ENCODE results near the gene TIMM9.
"Not testable (repeated sequence)": the region's sequence is repeated elsewhere in the genome, so short reads cannot be mapped to it uniquely, and the experiment has no call there.

Gene TIMM9

DNA sequence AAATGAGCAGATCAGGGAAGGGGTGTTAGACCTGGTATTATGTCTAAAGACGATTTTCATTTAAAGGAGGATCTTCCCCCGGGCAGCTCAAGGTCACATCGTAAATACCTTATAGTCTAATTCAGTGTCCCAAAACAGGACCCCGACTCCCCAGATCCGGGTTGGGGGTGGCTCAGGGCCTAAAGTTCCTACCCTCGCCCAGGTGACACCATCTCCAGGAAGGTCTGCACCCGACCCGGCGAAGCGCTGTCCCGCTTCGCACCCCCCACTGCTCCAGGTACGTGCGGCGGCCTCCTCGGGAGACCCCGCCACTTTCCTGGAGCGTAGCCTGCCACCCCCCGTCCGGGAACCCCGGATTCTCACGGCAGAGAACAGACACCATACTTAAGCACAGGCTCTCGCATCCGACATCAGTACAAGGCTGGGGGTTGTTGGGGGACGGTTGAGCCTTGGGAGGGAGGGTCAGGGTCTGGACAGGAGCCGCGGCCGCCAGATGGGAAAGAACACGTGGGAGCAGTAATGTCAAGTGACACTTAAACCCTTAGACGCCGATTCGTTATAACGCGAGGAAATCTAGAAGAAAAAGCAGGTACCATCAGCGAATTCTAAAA lies 556 bp downstream of the TIMM9 start:
- DNase-seq (ENCODE audit: low read depth), result peak; percentile 71
- no peak for TF ChIP-seq CTCF (conservative IDR thresholded peaks at IDR 0.05; ENCODE audit: low read length)
- peak overlapping the region; percentile 91 for H3K4me3 ChIP-seq (ENCODE audit: low read length)

DNA sequence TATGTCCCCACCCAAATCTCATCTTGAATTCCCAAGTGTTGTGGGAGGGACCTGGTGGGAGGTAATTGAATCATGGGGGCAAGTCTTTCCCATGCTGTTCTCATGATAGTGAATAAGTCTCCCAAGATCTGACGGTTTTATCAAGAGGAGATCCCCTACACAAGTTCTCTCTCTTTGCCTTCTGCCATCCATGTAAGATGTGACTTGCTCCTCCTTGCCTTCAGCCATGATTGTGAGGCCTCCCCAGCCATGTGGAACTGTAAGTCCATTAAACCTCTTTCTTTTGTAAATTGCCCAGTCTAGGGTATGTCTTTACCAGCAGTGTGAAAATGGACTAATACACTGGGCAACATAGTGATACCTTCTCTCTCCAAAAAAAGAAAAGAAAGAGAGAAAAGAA lies 10.4 kb downstream of the TIMM9 start:
- H3K4me3 ChIP-seq (ENCODE audit: low read length); DNase-seq (ENCODE audit: low read depth): not testable (repeated sequence)

- no peak for DNase-seq (ENCODE audit: low read depth)
- H3K4me3 ChIP-seq (ENCODE audit: low read length), result no peak overlapping the region
- TF ChIP-seq CTCF (conservative IDR thresholded peaks at IDR 0.05; ENCODE audit: low read length), result no peak
Measured at GRCh38 chr14:58415636-58416547, 11.4 kb downstream of the TIMM9 start.

DNA sequence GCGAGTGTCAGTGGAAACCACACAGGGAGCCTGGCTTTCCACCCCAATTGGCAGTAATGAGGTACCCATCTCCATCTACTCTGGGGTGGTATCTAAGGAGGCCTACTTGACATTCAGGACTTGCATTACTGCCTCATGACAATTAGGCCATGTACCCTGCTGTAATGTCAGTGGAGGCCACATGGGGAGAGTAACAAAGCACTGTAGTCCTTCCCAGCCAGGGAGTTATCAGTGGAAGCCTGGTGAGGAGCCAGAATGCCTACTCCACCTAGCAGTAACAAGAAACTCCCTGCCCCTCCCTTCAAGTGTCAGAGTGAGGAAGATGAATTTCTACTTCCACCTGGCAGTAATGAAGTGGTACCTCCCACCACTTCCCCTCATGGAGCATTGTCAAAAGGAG lies 12.5 kb downstream of the TIMM9 start:
- no peak for DNase-seq (ENCODE audit: low read depth)
- no peak overlapping the region for H3K4me3 ChIP-seq (ENCODE audit: low read length)
- TF ChIP-seq CTCF (conservative IDR thresholded peaks at IDR 0.05; ENCODE audit: low read length), result no peak

- no peak overlapping the region for H3K4me3 ChIP-seq (ENCODE audit: low read length)
- no peak for DNase-seq (ENCODE audit: low read depth)
- TF ChIP-seq CTCF (conservative IDR thresholded peaks at IDR 0.05; ENCODE audit: low read length), result no peak
Measured at GRCh38 chr14:58408681-58409215, 18.6 kb downstream of the TIMM9 start.

DNA sequence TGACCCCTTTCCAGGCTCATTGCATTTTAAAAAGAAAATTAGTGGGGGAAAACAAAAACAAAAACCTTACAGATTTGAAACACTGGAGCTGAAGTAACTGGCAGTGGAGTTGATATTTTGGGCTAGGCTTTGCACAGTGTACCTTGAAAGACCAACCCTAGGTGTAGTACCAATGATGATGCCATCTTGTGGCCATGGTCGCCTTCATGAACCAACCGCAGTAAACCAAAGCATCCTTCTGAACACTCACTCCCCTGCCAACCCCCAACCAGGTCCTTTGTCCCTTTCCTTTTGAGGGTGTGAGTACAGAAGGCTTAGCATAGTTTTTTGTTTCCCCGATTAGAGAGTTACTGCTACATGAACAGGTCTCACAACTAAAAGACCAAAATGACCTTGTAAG lies 25.7 kb downstream of the TIMM9 start:
- TF ChIP-seq CTCF (conservative IDR thresholded peaks at IDR 0.05; ENCODE audit: low read length), result no peak
- no peak for DNase-seq (ENCODE audit: low read depth)

DNA sequence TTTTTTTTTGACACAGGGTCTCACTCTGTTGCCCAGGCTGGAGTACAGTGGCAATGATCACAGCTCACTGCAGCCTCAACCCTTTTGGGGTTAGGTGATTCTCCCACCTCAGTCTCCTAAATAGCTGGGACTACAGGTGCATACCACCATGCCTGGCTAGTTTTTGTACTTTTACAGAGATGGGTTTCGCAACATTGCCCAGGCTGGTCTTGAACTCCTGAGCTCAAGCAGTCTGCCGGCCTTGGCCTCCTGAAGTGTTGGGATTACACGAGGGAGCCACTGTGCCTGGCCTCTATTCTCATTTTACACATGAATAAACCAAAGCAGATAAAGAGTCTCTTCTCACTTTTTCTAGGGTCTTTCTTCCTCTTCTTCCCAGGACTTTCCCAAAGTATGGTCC lies 28.4 kb downstream of the TIMM9 start:
- TF ChIP-seq CTCF (conservative IDR thresholded peaks at IDR 0.05; ENCODE audit: low read length), result no peak
- no peak for DNase-seq (ENCODE audit: low read depth)
- no peak overlapping the region for H3K4me3 ChIP-seq (ENCODE audit: low read length)

More for the DNA sequence above, 25.7 kb downstream of the TIMM9 start:
- H3K4me3 ChIP-seq (ENCODE audit: low read length), result no peak overlapping the region
